Astrocyte of the hippocampus (primary cell): ENCODE measurements around the gene IP6K3.

Experiments used
- DNase-seq: peaks from one replicate; pipeline ENCODE4 v3.0.0; 2011; ENCODE audit warnings: low read depth, low spot score

Gene IP6K3

GRCh38 chr6:33740794-33741193 lies 5.9 kb downstream of the IP6K3 start:
- DNase-seq = no peak

GRCh38 chr6:33740204-33740608 lies 6.5 kb downstream of the IP6K3 start:
- DNase-seq = no peak

DNA sequence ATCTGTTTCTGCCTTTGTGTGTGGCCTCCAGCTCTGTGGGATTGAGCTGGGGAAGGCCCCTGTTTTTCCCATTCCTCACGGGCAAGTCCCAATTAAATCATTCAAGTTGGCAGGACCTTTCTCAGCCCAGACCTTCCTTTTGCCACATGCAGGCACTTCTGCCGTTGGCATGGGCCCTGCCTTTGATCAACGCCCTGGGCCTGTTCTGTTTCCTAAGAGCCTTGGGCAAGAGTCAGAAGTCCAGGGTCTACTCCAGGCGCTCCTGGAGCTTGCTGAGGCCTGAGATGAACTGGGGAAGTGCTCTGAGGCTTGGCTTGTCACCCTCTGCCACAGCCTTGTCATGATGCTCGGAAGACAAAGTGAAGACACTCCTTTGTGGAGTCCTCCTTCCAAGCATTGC lies 7.1 kb downstream of the IP6K3 start:
- DNase-seq = no peak

DNA sequence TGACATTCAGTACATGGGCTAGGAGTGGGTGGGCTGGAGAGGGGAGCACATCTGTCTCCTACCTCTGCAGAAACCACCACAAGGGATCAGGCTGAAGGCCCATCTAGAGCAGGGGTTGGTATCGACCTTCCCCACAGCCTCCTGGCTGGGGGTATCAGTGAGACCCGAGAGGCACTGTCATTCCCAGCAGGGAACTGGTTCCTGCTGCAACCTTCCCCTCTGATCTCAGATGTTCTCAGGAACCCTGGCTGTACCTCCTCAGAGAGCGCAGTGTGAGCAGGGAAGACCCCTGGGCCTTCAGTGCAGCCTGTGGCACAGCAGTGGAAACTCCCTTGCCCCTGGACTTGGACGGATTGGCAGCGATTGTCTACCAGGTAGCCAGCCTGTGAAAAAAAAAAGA lies 7.8 kb downstream of the IP6K3 start:
- DNase-seq = no peak

- no peak for DNase-seq
These were observed 8.6 kb downstream of the IP6K3 start for GRCh38 chr6:33738153-33738552.

DNA sequence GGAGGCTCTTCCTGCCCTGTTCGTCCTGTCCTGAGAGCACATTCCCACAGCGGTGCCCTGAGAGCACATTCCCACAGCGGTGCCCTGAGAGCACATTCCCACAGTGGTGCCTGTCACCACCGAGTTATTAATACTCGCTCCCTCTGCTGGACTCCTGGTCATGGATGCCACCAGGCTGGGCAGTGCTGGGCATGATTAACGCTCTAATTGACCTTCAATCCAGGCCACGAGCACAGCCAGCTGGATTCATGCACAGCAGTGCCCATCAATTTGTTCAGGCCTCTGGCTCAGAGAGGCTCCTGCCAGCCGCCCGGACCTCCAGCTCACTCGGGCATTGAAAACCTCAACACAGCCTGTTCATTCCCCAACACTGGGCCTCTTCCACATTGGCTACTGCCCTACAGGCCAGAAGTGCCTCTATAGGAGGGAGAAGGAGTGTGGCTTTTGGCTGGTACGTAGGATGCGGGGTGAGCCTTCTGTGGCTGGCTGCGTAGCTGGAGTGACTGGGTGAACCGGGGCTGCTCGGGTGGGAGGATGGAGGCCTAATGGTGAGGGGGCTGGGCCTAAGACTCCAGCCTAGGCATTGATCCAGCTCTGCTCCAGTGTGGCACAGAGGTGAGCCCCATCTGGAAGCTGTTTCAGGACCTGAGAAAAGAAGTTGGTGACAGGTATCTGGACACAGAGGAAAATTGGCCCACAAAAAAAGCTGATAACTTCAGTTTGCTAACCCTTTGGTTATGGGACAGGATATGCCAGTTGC lies 9.3 kb downstream of the IP6K3 start:
- DNase-seq = no peak

DNA sequence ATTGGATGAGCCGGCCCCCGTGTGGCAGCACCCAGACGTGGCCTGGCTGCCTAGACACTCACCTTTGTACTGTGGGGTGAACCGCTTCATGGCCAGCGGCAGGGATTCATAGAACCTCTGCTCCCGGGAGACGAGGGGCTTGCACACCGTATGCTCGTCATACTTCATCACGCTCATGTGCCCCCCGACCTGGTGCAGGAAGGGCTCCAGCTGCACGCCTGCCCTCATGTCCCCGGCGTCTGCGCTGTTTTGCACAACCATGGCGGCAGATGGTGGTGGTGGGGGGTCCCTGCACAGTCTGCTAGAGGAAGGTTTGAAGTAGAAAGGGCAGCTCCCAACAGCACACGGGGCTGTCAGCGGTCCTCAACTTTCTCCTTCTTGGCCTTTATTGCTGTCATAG lies 11.5 kb downstream of the IP6K3 start:
- DNase-seq = no peak

DNA sequence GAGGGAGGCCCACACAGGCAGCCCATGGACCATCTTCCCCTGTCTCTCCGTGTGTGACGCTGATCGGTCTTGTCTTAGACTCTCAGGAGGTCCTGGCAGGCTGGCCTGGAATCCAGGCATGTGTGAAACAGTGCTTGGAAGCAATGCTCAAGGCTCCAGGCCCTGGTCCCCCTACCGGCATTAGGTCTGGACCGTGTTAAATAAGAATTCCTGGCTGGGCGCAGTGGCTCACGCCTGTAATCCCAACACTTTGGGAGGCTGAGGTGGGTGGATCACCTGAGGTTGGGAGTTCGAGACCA lies 13.0 kb downstream of the IP6K3 start:
- DNase-seq = no peak

GRCh38 chr6:33732817-33733708 lies 13.6 kb downstream of the IP6K3 start:
- no peak for DNase-seq

DNA sequence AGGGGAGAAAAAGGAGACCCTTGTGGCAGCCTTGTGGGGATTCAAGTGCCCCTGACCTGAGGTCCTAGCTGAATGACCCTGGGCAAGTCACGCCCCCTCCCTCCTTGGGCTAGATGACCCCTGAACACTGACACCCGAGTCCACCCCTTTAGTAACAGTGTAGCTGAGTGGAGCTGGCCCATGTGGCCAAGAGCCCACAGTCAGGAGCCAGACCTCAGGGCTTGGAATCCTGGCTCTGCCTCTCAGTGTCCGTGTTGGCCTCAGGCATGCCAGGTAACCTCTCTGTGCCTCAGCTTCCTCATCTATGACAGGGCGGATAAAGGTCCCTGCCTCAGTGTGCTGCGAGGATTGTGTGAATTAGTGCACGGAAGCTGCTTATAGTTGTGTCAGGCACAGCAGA lies 14.3 kb downstream of the IP6K3 start:
- DNase-seq = no peak

DNA sequence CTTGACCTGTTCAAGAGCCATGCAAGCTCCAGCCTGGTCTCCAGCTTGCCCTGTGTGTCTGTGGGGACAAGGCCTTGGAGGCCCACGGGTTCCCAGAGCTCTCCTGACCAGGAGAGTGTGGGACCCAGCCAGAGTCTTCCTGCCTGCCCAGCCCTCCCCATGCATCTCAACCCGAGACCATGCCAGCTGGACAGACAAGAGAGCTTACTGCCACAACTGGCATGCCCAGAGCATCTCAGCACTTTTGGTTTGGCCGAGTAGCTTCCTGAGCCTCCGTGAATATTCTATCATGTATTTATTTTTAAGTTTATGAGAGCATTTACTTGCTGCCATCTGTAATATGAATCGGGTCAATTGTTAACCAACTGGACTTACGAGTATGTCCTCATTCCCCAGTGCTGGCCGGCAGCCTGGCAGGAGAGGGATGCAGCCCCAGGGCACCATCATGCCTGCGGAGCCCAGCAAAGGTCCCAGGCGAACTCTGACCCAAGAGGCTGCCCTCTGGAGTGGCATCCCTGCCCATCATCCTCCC lies 14.9 kb downstream of the IP6K3 start:
- no peak for DNase-seq

DNA sequence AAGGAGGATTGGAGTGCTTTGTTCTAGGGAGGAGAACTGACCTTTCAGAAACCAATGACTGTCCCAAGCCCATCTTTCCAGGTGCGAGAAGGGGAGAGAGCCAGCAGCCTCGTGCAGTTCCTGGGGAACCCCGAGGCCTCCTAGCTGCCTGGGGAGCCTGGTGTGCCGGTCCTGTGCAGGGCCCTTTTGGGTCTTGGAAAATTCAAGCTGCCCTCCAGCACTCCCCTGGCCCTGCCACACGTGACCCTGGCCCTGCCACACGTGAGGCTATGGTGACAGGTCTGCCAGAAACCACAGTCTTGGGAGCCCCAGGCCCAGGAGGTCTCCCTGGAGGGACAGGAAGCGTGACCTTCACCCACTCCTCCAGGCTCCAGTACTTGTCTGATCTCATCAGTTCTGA lies 15.7 kb downstream of the IP6K3 start:
- DNase-seq = no peak

- no peak for DNase-seq
These were observed 16.1 kb downstream of the IP6K3 start for GRCh38 chr6:33730611-33731010.

DNA sequence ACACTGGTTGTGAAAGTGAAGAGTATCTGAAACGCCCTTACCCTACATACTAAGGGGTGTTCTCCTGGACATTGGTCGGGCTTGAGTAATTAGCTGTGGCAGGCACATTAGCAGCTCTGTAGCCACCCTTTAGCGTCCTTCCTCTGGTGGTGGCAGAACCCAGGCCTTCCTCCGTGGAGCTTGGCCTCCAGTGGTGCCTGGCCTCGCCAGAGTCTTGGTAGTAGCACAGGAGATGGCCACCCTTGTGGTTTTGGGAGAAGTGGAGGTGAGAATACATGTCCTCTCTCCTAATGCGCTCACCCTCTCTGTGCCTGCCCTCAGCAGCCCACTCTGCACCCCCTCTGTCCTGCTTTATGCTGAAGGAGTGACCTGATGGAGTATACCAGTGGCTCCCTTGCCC lies 17.6 kb downstream of the IP6K3 start:
- DNase-seq = no peak

DNA sequence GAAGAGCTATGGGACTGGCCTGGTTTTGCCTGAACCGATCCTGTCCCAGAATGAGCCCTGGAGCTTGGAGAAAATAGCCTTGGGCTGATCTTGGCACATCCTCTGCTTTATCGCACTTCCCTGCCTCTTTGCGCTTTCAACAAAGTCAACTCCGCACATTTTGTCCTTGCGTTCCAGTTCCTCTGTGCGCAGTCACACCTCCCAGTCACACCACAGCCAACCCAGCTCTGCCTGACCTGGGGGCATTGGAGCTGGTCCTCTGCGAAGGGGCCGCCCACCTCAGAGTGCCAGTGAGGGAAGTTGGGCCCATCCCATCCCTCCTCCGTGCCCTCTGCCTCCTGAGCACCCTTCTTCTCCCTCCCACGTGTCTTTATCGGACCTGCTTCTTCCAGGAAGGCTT lies 18.3 kb downstream of the IP6K3 start:
- DNase-seq = no peak

DNA sequence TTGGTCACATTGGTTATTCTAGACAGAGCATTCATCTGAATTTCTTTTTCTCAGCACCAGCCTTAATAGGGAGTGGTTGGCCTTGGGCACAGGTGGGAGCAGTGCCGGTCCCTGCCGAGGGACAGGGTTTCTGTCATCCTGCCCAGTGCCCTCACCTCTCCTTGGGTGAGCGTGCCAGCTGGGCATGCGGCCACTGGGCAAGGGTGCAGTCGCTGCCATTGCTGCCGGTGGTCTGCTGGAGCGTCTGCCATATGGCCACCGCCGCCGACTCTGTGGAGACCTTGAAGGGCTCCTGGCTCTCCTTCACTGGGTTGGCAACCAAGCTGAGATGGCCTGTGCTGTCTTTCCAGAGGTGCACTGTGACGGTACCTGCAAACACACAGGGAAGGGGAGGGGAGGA lies 18.8 kb downstream of the IP6K3 start:
- no peak for DNase-seq

- no peak for DNase-seq
These were observed 19.6 kb downstream of the IP6K3 start for GRCh38 chr6:33727126-33727525.

DNA sequence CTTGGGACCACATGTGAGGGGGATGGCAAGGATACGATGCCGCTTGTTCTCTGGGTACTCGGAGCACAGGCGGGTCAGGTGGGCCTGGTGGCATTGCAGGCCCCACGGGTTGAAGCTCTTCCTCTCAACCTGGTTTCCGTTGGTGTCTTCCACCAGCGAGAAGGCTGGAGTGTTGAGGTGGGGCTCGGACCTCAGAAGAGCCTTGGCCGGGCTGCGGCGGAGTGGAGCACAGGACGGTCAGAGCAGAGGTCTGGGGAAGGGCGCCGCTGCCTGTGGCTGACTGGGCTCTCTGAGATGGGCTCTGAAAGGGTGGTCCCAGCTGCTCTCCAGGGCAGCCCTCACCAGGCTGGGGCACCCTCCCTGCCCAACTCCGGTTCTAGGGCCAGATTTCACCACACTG lies 20.0 kb downstream of the IP6K3 start:
- DNase-seq = no peak

GRCh38 chr6:33725891-33726673 lies 20.6 kb downstream of the IP6K3 start:
- no peak for DNase-seq

DNA sequence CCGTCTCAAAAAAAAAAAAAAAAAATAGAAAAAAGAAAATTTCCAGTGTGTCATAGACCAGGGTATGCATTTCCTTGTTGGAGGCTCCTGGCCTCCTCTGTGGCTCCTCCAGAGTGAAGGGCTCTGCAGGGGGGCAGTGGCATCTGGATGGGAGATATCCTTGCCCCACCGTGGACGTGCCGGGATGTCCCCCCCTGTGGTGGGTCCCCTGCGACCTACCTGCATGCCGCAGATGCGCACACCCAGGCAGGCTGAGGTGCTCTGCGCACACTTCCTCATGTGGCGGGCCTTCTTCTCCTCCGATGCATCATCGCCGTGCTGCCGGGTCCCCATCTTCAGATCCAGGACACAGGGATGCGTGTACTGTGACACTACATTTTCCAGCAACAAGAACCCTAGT lies 21.5 kb downstream of the IP6K3 start:
- DNase-seq = no peak

- DNase-seq = no peak
These were observed 22.3 kb downstream of the IP6K3 start for GRCh38 chr6:33724102-33725023.
